GM10847 (cell line): Measurements from ENCODE around the gene RNF207.

Experiments used
- POLR2A ChIP-seq: IDR thresholded peaks from 2 replicates; pipeline ENCODE4 v1.6.1; 2011; ENCODE audit not compliant: insufficient read length; ENCODE audit errors: extremely low read depth

Gene RNF207

DNA sequence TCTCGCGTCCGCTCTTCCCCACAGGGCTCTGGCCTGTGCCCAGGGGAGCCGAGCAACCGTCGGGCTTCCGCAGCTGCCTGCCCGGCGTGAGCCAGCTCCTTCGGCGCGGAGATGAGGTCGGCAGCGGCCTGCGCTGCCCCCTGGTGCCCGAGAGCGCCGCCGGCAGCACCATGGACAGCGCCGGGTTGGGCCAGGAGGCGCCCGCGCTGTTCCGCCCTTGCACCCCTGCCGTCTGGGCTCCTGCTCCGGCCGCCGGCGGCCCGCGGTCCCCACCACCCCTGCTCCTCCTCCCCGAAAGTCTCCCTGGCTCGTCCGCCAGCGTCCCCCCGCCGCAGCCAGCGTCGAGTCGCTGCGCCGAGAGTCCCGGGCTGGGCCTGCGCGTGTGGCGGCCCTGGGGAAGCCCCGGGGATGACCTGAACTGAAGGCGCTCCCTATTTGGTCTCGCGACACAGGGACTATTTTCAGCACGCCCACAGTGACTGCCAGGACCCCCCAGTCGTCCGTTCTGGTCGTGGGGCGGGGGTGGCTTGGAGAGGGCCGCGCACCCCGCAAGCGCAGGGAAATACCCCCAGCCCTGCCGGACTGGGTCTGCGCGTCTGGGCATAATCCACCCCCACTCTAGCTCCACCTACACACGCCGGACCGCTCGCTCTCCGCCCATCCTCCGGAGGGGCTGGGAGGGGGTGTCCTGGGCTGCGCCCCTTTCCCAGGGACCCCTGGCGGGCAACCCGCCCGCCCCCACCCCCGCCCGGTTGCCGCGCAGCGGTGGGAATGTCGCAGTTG lies 39.4 kb downstream of the RNF207 start:
- no peak for TF ChIP-seq POLR2A

- TF ChIP-seq POLR2A: no peak
Measured at GRCh38 chr1:6245869-6246496, 40.1 kb downstream of the RNF207 start.

- TF ChIP-seq POLR2A: no peak
Measured at GRCh38 chr1:6246497-6247467, 40.9 kb downstream of the RNF207 start.

DNA sequence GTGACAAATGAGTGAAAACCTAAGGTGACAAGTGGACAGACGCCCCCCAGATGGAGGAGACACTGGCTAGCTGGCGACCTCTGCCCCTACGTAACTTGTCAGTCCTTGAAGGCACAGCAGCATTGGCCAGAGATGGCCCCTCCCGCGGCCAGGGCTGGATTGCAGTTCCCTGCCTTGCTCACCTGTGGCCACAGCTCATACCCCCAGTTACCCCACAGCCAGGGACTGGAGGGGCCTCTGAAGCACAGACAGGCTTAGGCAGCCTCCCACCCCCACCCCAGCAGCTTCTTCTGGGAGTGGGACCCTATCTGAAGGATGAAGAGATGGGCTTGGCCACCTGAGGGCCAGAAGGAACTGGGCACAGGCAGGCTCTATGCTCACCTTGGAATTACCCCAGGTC lies 41.7 kb downstream of the RNF207 start:
- TF ChIP-seq POLR2A: no peak

- no peak for TF ChIP-seq POLR2A
Measured at GRCh38 chr1:6248161-6248776, 42.4 kb downstream of the RNF207 start.

DNA sequence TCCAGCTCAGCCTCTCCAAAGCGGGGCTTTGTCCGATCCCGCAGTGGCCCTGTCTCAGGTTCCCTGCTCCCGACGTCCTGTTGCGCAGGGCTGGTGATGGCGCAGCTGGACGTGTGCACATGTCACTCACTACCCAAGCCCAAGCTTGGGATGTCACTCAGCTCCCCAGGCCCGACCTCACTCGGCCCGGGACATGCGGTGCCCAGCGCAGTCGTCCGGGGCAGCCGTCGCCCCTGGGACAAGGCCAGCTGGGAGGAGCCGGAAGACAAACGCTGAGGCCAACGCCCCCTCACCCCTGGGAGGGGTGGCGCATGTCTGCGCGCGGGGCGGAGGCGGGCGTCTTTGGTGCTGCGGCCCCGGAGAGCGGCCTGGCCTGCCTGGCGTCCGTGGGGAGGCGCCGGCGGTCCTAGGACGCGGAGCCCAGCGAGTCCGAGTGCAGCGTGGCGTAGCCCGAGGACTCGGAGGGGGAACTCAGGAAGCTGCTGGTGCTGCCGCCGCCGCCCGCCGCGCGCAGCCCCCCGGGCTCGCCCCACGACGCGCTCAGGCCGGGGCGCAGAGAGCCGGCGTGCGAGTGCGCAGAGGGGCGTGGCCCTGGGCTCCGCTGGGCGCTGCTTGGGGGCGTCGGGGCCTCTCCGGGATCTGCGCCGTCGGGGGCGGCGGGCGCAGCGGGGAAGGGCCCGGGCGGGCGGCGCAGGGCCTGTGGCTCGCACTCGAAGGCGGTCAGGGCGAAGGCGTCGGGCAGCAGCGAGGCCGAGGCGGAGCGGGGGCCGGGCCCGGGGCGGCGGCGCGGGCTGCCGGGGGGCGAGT lies 43.2 kb downstream of the RNF207 start:
- no peak for TF ChIP-seq POLR2A

GRCh38 chr1:6249739-6250689 lies 44.1 kb downstream of the RNF207 start:
- TF ChIP-seq POLR2A: no peak

DNA sequence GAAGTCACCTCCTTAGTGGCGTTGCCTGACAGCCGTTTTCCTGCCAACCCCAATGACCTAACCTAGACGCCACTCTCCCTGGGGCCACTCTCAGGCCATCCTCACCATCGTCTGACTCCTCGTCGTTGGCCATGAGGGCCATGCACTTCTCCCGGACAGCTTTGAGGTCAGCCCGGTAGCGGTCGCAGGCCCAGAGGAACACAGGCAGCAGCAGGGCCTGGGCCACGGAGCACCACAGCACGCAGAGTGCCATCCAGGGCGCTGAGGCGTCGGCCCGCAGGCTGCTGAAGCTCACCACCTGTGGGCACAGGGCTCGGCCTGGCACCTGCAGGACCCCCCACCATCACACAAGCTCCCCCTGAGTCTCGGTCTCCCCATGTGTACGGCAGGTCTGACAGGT lies 45.3 kb downstream of the RNF207 start:
- no peak for TF ChIP-seq POLR2A

DNA sequence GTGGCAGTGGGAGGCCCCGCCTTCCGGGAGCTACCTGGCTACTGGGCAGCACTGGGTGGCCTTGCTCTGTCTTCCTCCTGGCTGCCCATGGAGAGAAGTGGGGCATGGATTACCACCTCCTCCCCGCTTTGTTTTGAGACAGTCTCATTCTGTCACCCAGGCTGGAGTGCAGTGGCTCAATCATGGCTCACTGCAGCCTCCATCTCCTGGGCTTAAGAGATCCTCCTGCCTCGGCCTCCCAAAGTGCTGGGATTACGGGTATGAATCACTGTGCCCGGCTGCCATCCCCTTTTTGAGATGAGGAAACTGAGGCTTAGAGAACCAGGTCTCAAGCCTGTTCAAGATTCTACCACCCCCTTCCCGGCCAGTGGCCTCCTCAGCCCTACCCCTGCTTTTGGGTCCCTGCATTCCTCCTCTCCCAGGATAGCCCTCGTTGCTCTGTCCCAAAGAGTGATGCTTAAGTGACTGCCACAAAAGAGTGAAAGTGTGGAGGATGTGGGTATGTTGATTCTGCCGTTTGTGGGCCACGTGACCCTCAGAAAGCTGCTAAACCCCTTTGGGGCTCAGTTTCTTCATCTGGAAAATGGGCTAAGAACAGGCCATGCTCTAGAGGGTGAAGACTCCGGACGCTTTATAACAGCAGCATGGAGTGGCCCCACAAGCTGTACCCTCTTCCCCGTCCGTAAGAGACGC lies 45.9 kb downstream of the RNF207 start:
- no peak for TF ChIP-seq POLR2A

GRCh38 chr1:6252374-6252710 lies 46.4 kb downstream of the RNF207 start:
- no peak for TF ChIP-seq POLR2A

DNA sequence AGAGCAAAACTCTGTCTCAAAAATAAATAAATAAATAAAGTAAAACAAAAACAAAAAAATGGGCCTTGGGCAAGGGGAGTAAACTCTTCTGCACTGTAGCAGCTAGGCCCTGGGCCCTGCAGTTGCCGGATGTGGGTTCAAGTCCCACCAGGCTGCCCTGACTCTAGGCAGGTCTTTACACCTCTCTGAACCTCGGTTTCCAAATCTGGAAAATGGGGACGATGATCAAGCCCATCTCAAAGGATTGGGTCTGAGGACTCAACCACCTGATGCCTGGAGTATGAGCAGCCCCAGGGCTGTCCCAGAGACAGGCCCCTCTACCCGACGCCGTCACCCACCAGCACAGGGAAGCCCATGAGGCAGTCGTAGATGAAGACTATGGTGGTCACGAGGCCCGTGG lies 47.5 kb downstream of the RNF207 start:
- TF ChIP-seq POLR2A: no peak

DNA sequence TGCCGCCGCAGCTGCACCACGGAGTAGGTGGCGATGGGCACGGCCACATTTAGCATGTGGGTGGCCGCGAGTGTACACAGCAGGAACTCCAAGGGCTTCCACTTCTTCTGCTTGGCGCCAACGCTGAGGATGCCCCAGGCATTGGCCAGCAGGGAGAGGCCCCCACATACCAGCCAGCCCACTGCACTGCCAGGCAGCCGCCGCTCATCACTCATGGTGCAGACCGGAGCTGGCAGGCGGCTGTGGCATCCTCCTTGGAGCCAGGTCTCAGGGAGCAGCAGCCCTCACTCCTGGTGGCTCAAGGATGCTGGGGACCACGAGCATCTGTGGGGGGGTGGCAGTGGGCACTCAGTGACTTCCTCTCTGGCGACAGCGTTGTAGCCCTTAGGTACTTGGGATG lies 48.8 kb downstream of the RNF207 start:
- TF ChIP-seq POLR2A: no peak

GRCh38 chr1:6256645-6257044 lies 50.7 kb downstream of the RNF207 start:
- TF ChIP-seq POLR2A: no peak
